Effector memory CD8-positive, alpha-beta T cell (primary cell): ENCODE data around the gene TECR.
"Not testable (repeated sequence)": the region's sequence is repeated elsewhere in the genome, so short reads cannot be mapped to it uniquely, and the experiment has no call there.

Source experiments
- ATAC-seq: fragments of 150-1000 bp; cut with Tn5 transposase; replicated peaks from 2 replicates; pipeline ENCODE4 v1.10.0; 2021; ENCODE audit warnings: mild to moderate bottlenecking, moderate library complexity
- DNase-seq, 3 experiments: peaks; one replicate each; pipeline ENCODE4 v3.0.0; 2021
- H3K27ac Mint-ChIP-seq, 2 donors: one replicate each; pipeline ENCODE4 v1.8.0; 2022; ENCODE audit warnings: mild to moderate bottlenecking in 2 of 2, mixed read lengths in 2 of 2, moderate library complexity in 2 of 2
- H3K27me3 Mint-ChIP-seq, 2 donors: one replicate each; pipeline ENCODE4 v1.8.0; 2022; ENCODE audit warnings: mixed read lengths in 2 of 2
- H3K36me3 Mint-ChIP-seq: one replicate; pipeline ENCODE4 v1.8.0; 2022; ENCODE audit warnings: mild to moderate bottlenecking, moderate library complexity, mixed read lengths; ENCODE audit not compliant: insufficient read depth
- H3K4me1 Mint-ChIP-seq, 2 donors: one replicate each; pipeline ENCODE4 v1.8.0; 2022; ENCODE audit warnings: low read depth in 2 of 2, mixed read lengths in 2 of 2
- H3K4me3 Mint-ChIP-seq, 2 donors: one replicate each; pipeline ENCODE4 v1.8.0; 2022; ENCODE audit warnings: mild to moderate bottlenecking in 2 of 2, mixed read lengths in 2 of 2, moderate library complexity in 2 of 2
- H3K9me3 Mint-ChIP-seq, 2 donors: one replicate each; pipeline ENCODE4 v1.8.0; 2022; ENCODE audit warnings: mixed read lengths in 2 of 2

Gene TECR

GRCh38 chr19:14563590-14563926 lies 34.2 kb downstream of the TECR start:
- H3K4me1 Mint-ChIP-seq, result peaks cover 41 to 55% of the 10 kb centered on the region in 2 donors
- no peaks in the 10 kb centered on the region for H3K27me3 Mint-ChIP-seq
- H3K4me3 Mint-ChIP-seq, result no peak overlapping the region
- H3K36me3 Mint-ChIP-seq, result peaks cover 32% of the 10 kb centered on the region
- no peak for DNase-seq
- H3K27ac Mint-ChIP-seq, result peak overlapping the region; percentile 71 to 85
- ATAC-seq, result no peak
- H3K9me3 Mint-ChIP-seq, result no peaks in the 10 kb centered on the region

DNA sequence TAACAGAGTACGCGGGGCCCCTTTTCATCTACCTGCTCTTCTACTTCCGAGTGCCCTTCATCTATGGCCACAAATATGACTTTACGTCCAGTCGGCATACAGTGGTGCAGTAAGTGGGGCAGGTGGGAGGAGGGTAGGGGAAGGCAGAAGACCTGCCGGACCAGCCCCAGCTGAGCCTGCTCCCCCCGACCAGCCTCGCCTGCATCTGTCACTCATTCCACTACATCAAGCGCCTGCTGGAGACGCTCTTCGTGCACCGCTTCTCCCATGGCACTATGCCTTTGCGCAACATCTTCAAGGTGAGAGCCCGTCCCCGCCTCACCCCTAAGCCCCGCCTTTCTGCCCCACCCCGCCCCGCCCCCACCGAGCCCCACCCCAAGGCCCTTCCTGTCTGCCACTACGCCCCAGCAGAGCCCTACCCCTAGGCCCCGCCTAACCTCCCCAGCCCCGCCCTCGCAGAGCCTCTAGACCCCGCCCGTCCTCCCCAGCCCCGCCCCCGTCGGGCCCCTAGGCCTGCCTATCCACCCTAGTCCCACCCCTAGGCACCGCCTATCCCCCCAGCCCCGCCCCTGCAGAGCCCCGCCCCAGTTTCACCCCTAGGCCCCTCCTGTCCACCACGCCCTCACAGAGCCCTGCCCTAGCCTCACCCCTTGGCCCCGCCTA lies 34.7 kb downstream of the TECR start:
- peaks cover 36% of the 10 kb centered on the region for H3K36me3 Mint-ChIP-seq
- no peaks in the 10 kb centered on the region for H3K9me3 Mint-ChIP-seq
- DNase-seq (peak in 2 of 3 experiments; percentile 45 to 46), ATAC-seq (peak; percentile 51)
- H3K27me3 Mint-ChIP-seq, result no peaks in the 10 kb centered on the region
- peaks cover 43 to 58% of the 10 kb centered on the region in 2 donors for H3K4me1 Mint-ChIP-seq
- peak overlapping the region; percentile 71 to 85 for H3K27ac Mint-ChIP-seq
- H3K4me3 Mint-ChIP-seq, result peak overlapping the region in 1 of 2 donors; percentile 73

GRCh38 chr19:14564652-14565297 lies 35.4 kb downstream of the TECR start:
- Mint-ChIP-seq H3K4me1 (peaks cover 43 to 65% of the 10 kb centered on the region in 2 donors), H3K36me3 (peaks cover 36% of the 10 kb centered on the region), H3K27ac (peak overlapping the region; percentile 71 to 85), H3K4me3 (peak overlapping the region in 1 of 2 donors; percentile 73)
- H3K9me3 Mint-ChIP-seq, DNase-seq, H3K27me3 Mint-ChIP-seq: not testable (repeated sequence)
- ATAC-seq, result peak; percentile 6

GRCh38 chr19:14565298-14565679 lies 35.9 kb downstream of the TECR start:
- H3K4me3 Mint-ChIP-seq, result peak overlapping the region in 1 of 2 donors; percentile 73
- no peaks in the 10 kb centered on the region for H3K9me3 Mint-ChIP-seq
- no peak for ATAC-seq
- DNase-seq, result no peak
- H3K4me1 Mint-ChIP-seq, result peaks cover 43 to 65% of the 10 kb centered on the region in 2 donors
- H3K27ac Mint-ChIP-seq, result peak overlapping the region; percentile 71 to 85
- peaks cover 36% of the 10 kb centered on the region for H3K36me3 Mint-ChIP-seq
- H3K27me3 Mint-ChIP-seq, result no peaks in the 10 kb centered on the region

- ATAC-seq, result peak; percentile 23
- Mint-ChIP-seq H3K9me3 (no peaks in the 10 kb centered on the region), H3K27me3 (no peaks in the 10 kb centered on the region), H3K4me1 (peaks cover 43 to 61% of the 10 kb centered on the region in 2 donors), H3K36me3 (peaks cover 36% of the 10 kb centered on the region), H3K4me3 (peak overlapping the region; percentile 33 to 73), H3K27ac (peak overlapping the region; percentile 74 to 86)
- no peak for DNase-seq
Measured at GRCh38 chr19:14565765-14566711, 36.6 kb downstream of the TECR start.

DNA sequence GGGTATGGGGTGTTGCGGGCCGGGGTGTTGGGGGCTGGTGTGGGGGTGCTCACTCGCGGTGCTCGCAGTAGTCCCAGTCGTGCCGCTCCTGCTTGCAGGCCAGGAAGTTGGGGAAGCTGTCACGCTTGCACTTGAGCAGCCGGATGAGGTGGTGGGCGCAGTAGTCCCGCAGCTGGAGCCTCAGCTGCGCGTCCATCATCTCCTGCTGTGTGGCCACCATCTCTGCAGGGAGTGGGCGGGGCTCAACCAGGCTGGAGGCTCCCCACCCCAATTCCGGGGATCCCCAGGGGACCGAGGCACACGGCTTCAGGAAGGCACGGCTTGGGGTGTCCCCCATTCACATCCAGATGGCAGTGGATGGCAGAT lies 37.3 kb downstream of the TECR start:
- H3K27me3 Mint-ChIP-seq, result no peaks in the 10 kb centered on the region
- ATAC-seq (peak; percentile 31), DNase-seq (peak in 1 of 3 experiments; percentile 21)
- H3K27ac Mint-ChIP-seq, result peak overlapping the region; percentile 86 to 88
- no peaks in the 10 kb centered on the region for H3K9me3 Mint-ChIP-seq
- H3K4me1 Mint-ChIP-seq, result peaks cover 47 to 63% of the 10 kb centered on the region in 2 donors
- H3K4me3 Mint-ChIP-seq, result peak overlapping the region; percentile 33 to 73
- H3K36me3 Mint-ChIP-seq, result peaks cover 36% of the 10 kb centered on the region

GRCh38 chr19:14567079-14567478 lies 37.7 kb downstream of the TECR start:
- Mint-ChIP-seq H3K9me3 (no peaks in the 10 kb centered on the region), H3K27ac (peak overlapping the region; percentile 86 to 88), H3K36me3 (peaks cover 36% of the 10 kb centered on the region), H3K27me3 (no peaks in the 10 kb centered on the region), H3K4me1 (peaks cover 45 to 62% of the 10 kb centered on the region in 2 donors), H3K4me3 (peak overlapping the region; percentile 33 to 73)
- DNase-seq, result no peak
- ATAC-seq, result no peak

- H3K9me3 Mint-ChIP-seq, result no peaks in the 10 kb centered on the region
- peak overlapping the region; percentile 93 to 96 for H3K4me3 Mint-ChIP-seq
- H3K27ac Mint-ChIP-seq, result peak overlapping the region; percentile 86 to 92
- ATAC-seq (no peak), DNase-seq (no peak)
- H3K36me3 Mint-ChIP-seq, result peaks cover 18% of the 10 kb centered on the region
- no peaks in the 10 kb centered on the region for H3K27me3 Mint-ChIP-seq
- H3K4me1 Mint-ChIP-seq, result peaks cover 44 to 54% of the 10 kb centered on the region in 2 donors
Measured at GRCh38 chr19:14570864-14571527, 41.6 kb downstream of the TECR start.

- H3K27me3 Mint-ChIP-seq, result no peaks in the 10 kb centered on the region
- DNase-seq (peak; percentile 83 to 86 (median 85)), ATAC-seq (peak; percentile 95)
- H3K36me3 Mint-ChIP-seq, result peaks cover 11% of the 10 kb centered on the region
- H3K9me3 Mint-ChIP-seq, result no peaks in the 10 kb centered on the region
- H3K27ac Mint-ChIP-seq, result peak within 1 kb of the TSS; percentile 86 to 92
- peaks cover 37 to 48% of the 10 kb centered on the region in 2 donors for H3K4me1 Mint-ChIP-seq
- peak within 1 kb of the TSS; percentile 93 to 96 for H3K4me3 Mint-ChIP-seq
Measured at GRCh38 chr19:14571695-14572490, 42.5 kb downstream of the TECR start, which contains the start of gene NDUFB7. TSS of gene NDUFB7 (minus strand) at chr19:14572066. CDS start at chr19:14572000, 66 bp downstream.

- Mint-ChIP-seq H3K4me3 (no peak overlapping the region), H3K9me3 (no peaks in the 10 kb centered on the region), H3K36me3 (no peaks in the 10 kb centered on the region), H3K4me1 (peaks cover 15 to 17% of the 10 kb centered on the region in 2 donors), H3K27ac (no peak overlapping the region), H3K27me3 (no peaks in the 10 kb centered on the region)
- ATAC-seq (no peak), DNase-seq (no peak)
Measured at GRCh38 chr19:14575428-14575980, 46.1 kb downstream of the TECR start.

- DNase-seq, result no peak
Measured at GRCh38 chr19:14576363-14576762, 47.0 kb downstream of the TECR start.

DNA sequence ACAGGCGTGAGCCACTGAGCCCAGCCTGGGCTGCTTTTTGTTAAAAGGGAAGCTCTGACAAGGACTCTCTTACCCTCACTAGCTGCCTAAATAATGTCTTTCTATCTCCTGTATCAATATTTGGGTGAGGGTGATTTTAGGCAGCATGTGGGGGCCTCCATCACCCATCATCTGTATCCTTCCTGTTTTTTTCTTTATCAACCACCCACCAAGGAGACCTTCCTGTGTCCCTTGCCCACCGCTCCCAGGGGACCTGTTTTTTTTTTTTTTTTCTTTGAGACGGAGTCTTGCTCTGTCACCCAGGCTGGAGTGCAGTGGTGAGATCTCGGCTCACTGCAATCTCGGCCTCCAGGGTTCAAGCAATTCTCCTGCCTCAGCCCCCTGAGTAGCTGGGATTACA lies 47.9 kb downstream of the TECR start:
- no peak for ATAC-seq
- no peaks in the 10 kb centered on the region for H3K36me3 Mint-ChIP-seq
- H3K4me3 Mint-ChIP-seq, result no peak overlapping the region
- no peak for DNase-seq
- no peak overlapping the region for H3K27ac Mint-ChIP-seq
- no peaks in the 10 kb centered on the region for H3K9me3 Mint-ChIP-seq
- no peaks in the 10 kb centered on the region for H3K27me3 Mint-ChIP-seq
- peaks cover 6 to 12% of the 10 kb centered on the region in 2 donors for H3K4me1 Mint-ChIP-seq

More at GRCh38 chr19:14576363-14576762, 47.0 kb downstream of the TECR start:
- peaks cover 11 to 17% of the 10 kb centered on the region in 2 donors for H3K4me1 Mint-ChIP-seq
- H3K27me3 Mint-ChIP-seq, result no peaks in the 10 kb centered on the region
- no peaks in the 10 kb centered on the region for H3K9me3 Mint-ChIP-seq
- no peaks in the 10 kb centered on the region for H3K36me3 Mint-ChIP-seq
- H3K27ac Mint-ChIP-seq, result no peak overlapping the region
- no peak for ATAC-seq
- no peak overlapping the region for H3K4me3 Mint-ChIP-seq
